SIG-M5 treated with dmso at 0.1 percent for 504 hours (cell line): ENCODE measurements around the gene THSD8.
A peak's percentile ranks its signal among the peaks of the same experiment; 100 is the strongest.
"Not testable (repeated sequence)": the region's sequence is repeated elsewhere in the genome, so short reads cannot be mapped to it uniquely, and the experiment has no call there.

Source experiments
- DNase-seq: peaks from one replicate; lab custom pipeline; 2025; ENCODE audit not compliant: unreplicated experiment; lab: John Stamatoyannopoulos, UW

The THSD8 gene

GRCh38 chr19:12821761-12822160, 19.9 kb downstream of the THSD8 start:
- no peak for DNase-seq

- no peak for DNase-seq
Measured at GRCh38 chr19:12825254-12826131, 23.6 kb downstream of the THSD8 start.

- peak; percentile 25 for DNase-seq
Measured at GRCh38 chr19:12828494-12828893, 26.6 kb downstream of the THSD8 start.

- no peak for DNase-seq
Measured at GRCh38 chr19:12833418-12833737, 31.5 kb downstream of the THSD8 start.

- peak; percentile 18 for DNase-seq
Measured at GRCh38 chr19:12833738-12834565, 32.1 kb downstream of the THSD8 start.

GRCh38 chr19:12834566-12834943, 32.7 kb downstream of the THSD8 start, which contains the start of gene RTBDN:
Gene RTBDN, minus strand, starts transcription at chr19:12834579. Its CDS starts 4,600 bp downstream, at chr19:12829979.
- DNase-seq, result no peak

DNA sequence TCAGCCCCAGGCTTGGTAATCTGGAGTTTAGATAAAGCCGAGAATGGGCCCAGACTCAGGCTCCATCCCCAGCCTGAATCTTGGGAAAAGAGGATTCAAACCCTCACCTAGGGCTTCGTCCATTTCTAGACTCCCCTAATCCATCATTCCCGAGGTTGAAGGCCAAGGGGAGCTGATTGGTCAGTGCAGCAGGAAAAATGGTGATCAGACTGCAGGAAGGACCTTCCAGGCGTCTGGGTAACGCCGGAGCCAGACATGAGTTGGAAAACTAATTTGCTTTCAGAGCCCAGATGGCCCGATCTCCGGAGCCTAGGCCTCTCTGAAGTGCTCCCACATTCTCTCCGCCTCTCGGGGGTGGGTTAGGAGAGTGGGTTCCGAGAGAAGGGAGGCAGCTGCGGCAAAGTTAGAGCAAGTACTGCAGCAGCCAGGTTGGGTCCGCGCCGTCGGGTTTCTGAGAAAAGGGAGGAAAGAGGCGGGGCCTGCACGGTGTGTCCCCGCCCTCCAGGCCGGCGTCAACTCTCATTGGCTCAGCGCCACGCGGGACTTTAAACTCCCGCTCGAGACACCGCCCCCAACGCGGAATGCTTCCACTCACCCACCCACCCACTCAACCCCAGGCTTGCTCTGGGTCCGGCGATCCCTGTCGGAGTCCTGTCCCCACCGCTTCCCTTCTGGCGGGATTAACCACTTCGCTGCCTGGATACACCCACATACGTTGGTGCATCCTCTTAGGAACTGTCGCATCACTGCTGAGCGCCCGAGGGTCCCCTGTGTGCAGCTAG, 33.3 kb downstream of the THSD8 start:
- DNase-seq, result no peak

DNA sequence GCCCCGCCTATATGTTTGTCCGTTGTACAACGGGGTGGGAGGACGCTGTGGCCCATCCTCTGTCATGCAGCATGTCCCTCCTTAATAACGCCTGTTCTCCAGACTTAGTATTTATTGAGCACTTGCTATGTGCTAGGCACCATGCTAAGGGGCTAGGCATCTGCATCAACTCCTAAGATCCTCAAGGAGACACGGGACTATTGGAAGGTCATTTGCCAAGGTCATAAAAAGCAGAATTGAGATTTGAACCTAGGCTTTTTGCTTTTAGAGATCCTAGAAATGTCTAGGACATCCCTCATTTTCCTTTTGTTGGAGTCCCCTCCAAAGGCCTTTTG, 34.6 kb downstream of the THSD8 start:
- DNase-seq, result no peak

DNA sequence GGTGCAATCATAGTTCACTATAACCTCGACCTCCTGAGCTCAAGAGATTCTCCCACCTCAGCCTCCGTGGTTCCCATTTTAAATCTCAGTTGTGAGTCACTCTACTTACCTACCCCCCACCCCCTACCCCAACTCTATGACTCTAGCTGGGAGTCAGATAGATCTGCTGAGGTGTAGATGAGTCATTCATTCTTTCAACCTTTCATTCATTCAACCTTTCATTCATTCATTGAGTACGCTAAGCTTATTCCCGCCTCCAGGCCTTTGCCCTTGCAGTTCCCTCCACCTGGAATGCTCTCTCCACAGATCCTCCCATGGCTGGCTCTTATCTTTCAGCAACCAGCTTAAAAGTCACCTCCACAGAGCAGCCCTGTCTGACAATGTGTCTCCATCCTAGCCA, 35.4 kb downstream of the THSD8 start:
- DNase-seq, result no peak

DNA sequence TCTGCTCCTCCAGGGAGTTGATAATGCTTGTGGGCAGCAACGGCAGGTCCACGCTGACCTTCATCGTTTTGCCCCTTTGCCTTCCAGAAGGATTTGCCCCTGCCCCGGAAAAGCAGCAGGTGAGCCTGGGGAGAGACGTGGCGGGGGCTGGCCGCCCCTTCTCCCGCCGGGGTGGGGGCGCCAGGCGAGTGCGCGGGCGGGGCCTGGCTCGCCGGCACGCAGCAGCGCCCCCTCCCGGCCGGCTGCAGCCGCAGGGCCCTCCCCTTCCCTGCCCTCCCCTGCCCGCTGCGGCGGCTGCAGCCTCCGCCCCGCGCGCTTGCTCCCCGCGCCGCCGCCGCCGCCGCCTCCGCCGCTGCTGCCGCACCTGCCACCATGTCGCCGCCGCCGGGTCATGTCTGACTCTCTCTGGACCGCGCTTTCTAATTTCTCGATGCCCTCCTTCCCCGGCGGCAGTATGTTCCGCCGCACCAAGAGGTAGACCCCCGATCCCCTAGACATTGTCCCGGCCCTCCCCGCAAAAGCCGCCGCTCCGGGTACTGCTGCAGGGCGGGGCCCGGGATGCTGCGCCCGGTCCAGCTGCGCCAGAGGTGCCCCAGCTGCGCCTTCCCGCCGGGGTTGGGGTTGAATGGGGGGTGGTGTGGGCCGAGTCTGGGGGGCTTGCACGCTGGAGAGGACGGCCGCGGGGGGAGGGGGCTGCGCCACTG, 36.5 kb downstream of the THSD8 start, which contains the start of gene MAST1:
Gene MAST1, plus strand, starts transcription at position 334 of the 704 bp plus-strand sequence. Its CDS starts 58 bp downstream, at position 392.
- peak; percentile 52 for DNase-seq

DNA sequence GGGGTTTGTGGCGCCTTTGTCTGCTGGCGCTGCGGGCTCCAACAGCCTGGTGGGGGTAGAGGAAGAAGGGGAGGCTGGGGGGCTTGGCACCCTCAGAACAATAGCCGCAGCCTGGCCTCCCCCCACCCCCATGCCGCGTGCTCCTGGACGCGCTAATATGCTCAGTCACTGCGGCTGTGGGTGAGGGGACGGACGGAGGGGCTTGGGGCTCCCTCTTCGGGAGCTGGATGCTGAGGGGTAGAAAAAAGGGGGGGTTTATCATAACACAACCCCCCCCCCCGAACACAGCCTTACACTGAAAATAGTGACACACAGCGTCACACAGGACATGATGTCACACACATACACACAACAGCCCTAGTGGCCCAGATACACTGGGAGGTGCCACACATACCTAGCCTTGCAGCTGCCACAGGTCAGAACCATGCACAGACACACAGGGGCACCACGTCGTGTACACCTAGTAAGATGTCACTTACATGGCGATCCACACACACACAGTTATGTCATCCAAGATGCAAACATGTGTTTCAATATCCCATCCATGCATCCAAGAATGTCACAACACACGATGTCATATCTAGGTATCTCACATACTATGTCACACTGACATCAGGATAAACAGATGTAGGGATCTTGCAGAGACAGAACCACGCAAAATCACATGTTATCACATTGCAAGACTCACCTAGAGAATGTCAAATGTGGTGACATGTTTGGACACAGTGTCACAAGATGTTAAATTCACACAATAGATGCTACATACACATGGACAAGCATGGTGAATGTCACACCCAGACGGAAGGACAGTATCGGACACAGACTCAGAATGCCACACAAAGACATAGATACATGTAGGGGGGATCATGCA, 37.3 kb downstream of the THSD8 start:
- DNase-seq, result peak; percentile 11

DNA sequence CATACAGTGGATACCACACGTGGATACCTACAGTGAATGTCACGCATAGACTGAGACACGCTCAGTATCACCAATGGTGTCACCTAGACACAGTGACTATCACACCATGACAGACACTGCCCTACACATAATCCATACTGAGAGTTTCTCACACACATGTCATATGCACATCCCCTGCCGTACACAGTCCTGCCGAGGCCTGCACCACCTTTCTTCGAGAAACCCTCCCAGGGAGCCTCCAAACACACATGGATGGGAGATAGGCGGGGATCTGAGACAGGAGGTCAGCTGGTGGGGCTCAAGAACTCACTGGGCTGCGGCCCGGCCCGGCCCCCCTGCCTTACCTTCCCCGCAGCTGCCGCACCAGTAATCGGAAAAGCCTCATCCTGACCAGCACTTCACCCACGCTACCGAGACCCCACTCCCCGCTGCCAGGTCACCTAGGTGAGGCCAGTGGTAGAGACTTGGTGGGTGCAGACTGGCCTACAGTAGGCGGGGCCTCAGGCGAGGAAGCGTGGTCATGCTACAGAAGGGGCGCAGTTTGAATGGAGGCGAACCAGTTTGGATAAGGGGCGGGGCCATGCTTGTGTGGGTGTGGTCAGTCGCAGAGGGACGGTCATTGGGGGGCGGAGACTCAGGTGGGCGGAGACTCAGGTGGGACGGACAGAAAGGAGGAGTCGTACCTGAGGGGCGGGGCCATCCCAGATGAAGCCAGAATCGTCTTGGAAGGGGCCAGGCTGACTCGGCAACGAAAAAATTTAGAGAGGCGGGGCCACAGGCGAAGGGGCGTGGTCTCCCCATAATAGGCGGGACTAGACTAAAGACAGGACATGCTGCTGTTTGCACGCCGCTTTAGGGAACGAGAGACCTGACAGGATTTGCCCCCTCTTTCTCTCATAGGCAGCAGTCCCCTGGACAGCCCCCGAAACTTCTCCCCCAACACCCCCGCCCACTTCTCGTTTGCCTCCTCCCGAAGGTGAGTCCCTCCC, 38.5 kb downstream of the THSD8 start:
- DNase-seq, result peak; percentile 44

GRCh38 chr19:12841094-12841493, 39.2 kb downstream of the THSD8 start:
- DNase-seq, result no peak

DNA sequence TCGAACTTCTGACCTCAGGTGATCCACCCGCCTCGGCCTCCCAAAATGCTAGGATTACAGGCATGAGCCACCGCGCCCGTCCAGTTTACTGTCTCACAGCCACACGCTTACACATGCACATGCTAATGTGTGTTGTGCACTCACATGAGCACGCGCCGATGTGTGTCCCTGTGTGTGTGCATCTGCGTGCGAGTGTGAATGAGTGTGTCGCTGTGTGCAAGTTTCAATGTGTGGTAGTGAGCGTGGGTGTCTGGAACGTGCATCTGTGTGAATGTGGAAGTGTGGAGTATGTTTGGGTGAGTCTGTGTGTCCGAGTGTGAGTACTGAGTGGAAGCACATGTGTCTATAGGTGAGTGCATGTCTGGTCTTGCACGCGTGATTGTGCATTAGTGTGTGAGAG, 40.6 kb downstream of the THSD8 start:
- no peak for DNase-seq

GRCh38 chr19:12843328-12843727, 41.5 kb downstream of the THSD8 start:
- DNase-seq, result no peak

DNA sequence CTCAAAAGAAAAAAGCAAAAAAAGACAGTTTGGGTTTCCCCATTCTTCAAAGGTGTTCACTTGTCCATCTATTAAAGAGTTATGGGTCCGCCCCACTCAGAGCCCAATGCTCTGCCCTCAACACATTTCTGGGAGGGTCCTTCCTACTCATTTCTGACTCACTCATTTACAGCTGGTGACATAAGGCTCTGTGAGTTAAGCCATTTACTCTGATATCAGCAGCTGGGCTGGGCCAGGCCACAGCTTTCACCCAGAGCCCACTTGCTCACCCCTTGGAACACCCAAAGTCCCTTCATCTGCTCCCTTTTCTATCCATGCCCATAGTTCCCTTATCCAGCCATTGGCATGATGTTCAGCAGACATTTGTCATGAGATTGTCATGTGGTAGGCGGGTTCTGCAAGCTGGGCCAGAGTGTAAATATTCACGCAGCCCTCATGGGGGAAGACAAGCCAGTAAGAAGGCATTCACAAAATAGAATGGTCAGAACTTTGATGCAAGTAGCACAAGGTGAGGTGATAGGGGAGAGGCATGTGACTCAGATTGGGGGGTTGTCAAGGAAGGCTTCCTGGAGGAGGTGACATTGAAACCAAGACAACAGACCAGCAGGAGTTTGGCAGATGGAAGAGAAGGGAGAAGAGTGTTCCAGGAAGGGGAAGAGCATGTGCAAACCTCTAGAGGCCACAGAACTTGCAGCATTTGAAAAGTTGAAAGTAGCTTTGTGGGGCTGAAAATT, 42.3 kb downstream of the THSD8 start:
- no peak for DNase-seq

- DNase-seq, result not testable (repeated sequence)
Measured at GRCh38 chr19:12846613-12847012, 44.7 kb downstream of the THSD8 start.
